Caco-2 (cell line): ENCODE measurements around the gene RUNX1. TPM values are rescaled to one million over a fixed set of nuclear protein-coding genes. Genes with fewer than 3 reads are reported as not detected.

Experiments used
- BruUV-seq: library from RNA; stranded (reverse); fragments of 400-500 nt; replicated peaks from 2 replicates; lab custom pipeline; 2021; lab: Mats Ljungman, UMichigan
- CTCF ChIA-PET: fragments of 300-600 bp; sonication (Branson Sonifier 250); formaldehyde crosslinking; loops from one replicate; lab custom pipeline; 2022; ENCODE audit warnings: antibody characterized with exemption; lab: Charles Lee
- POLR2A ChIA-PET: fragments of 300-600 bp; sonication (Branson Sonifier 250); formaldehyde crosslinking; loops from one replicate; lab custom pipeline; 2022; ENCODE audit warnings: antibody characterized with exemption; lab: Charles Lee
- DNase-seq, 2 experiments: peaks; one replicate each; pipeline versions ENCODE4 v3.0.0 to v3.0.0-alpha.2; 2020 to 2022
- H3K27me3 ChIP-seq: replicated peaks from 2 replicates; pipeline ENCODE4 v1.6.0; 2011; ENCODE audit warnings: low read length; ENCODE audit not compliant: control insufficient read depth, insufficient read depth
- H3K36me3 ChIP-seq: 2 replicates; pipeline ENCODE4 v1.5.1; 2011; ENCODE audit warnings: low read length; ENCODE audit not compliant: control insufficient read depth, insufficient read depth
- H3K4me1 ChIP-seq: fragments of 250-450 bp; sonication (Bioruptor Pico); 2 replicates; pipeline ENCODE4 v1.5.1; 2020; ENCODE audit warnings: mild to moderate bottlenecking
- H3K4me3 ChIP-seq: 2 replicates; pipeline ENCODE4 v1.5.1; 2011; ENCODE audit warnings: low read depth, mild to moderate bottlenecking, control low read depth, low read length
- H3K9me3 ChIP-seq: fragments of 250-450 bp; sonication (Bioruptor Pico); 2 replicates; pipeline ENCODE4 v1.5.1; 2020; ENCODE audit warnings: mild to moderate bottlenecking, moderate library complexity
- H3K27ac Mint-ChIP-seq: one replicate; pipeline ENCODE4 v1.8.0; 2022; ENCODE audit warnings: mixed read lengths; ENCODE audit not compliant: unreplicated experiment
- H3K27me3 Mint-ChIP-seq: one replicate; pipeline ENCODE4 v1.8.0; 2022; ENCODE audit warnings: mixed read lengths; ENCODE audit not compliant: insufficient read depth, unreplicated experiment
- H3K36me3 Mint-ChIP-seq: one replicate; pipeline ENCODE4 v1.8.0; 2022; ENCODE audit warnings: mild to moderate bottlenecking, mixed read lengths; ENCODE audit not compliant: insufficient read depth, unreplicated experiment
- H3K4me1 Mint-ChIP-seq: one replicate; pipeline ENCODE4 v1.8.0; 2022; ENCODE audit warnings: low read depth, mixed read lengths; ENCODE audit not compliant: unreplicated experiment
- H3K4me3 Mint-ChIP-seq: one replicate; pipeline ENCODE4 v1.8.0; 2022; ENCODE audit warnings: mild to moderate bottlenecking, moderate library complexity, mixed read lengths; ENCODE audit not compliant: unreplicated experiment
- H3K9me3 Mint-ChIP-seq: one replicate; pipeline ENCODE4 v1.8.0; 2022; ENCODE audit warnings: mixed read lengths; ENCODE audit not compliant: unreplicated experiment
- CTCF ChIP-seq, 2 experiments: fragments of 200-600 bp in 1 of 2; IDR thresholded peaks; 1 replicate in 1 of 2; 2 replicates in 1 of 2; pipeline versions ENCODE4 v1.5.1 to v1.8.0; 2011 to 2022; ENCODE audit warnings: antibody characterized with exemption in 1 of 2, control low read depth in 1 of 2, inconsistent platforms in 1 of 2, low read depth in 1 of 2, low read length in 1 of 2, mild to moderate bottlenecking in 1 of 2, moderate library complexity in 1 of 2; ENCODE audit not compliant: insufficient read depth in 1 of 2, severe bottlenecking in 1 of 2, unreplicated experiment in 1 of 2
- intact Hi-C: fragments of 100-400 bp; cut with micrococcal nuclease; formaldehyde crosslinking; loops from one replicate; pipeline ENCODE4 v1.10.0; 2022; ENCODE audit not compliant: unreplicated experiment
- total RNA-seq: library from RNA; stranded (reverse); gene quantifications from 2 replicates; pipeline ENCODE4 v1.2.3, GENCODE V29; 2022

RUNX1 gene
- total RNA-seq, 1 experiment from 2014 or later, result 11.7 TPM

- no TSS peak for BruUV-seq
- Mint-ChIP-seq H3K27ac (no peak overlapping the region), H3K4me1 (peaks cover 18% of the 10 kb centered on the region), H3K9me3 (no peaks in the 10 kb centered on the region), H3K36me3 (peaks cover 10% of the 10 kb centered on the region), H3K4me3 (no peak overlapping the region), H3K27me3 (no peaks in the 10 kb centered on the region)
- peaks cover 8% of the 10 kb centered on the region; the same call in 1 of the 2 replicates for H3K4me1 ChIP-seq
- POLR2A ChIA-PET, result no interaction called here
- H3K36me3 ChIP-seq, result no peaks in the 10 kb centered on the region
- intact Hi-C loops, result no loop called here
- H3K4me3 ChIP-seq, result no peak overlapping the region
- CTCF ChIA-PET, result no interaction called here
- DNase-seq, result no peak
- H3K9me3 ChIP-seq, result no peaks in the 10 kb centered on the region
- no peak for TF ChIP-seq CTCF (IDR thresholded peaks at IDR 0.05; ENCODE audit: insufficient read depth in 1 of 2, low read depth in 1 of 2, low read length in 1 of 2, severe bottlenecking in 1 of 2, unreplicated experiment in 1 of 2)
- no peaks in the 10 kb centered on the region for H3K27me3 ChIP-seq
These were observed 170.2 kb downstream of the RUNX1 start for GRCh38 chr21:34878940-34879339.

GRCh38 chr21:34878501-34878900 lies 170.6 kb downstream of the RUNX1 start:
- ChIA-PET POLR2A (no interaction called here), CTCF (no interaction called here)
- intact Hi-C loops, result no loop called here
- no peaks in the 10 kb centered on the region for H3K27me3 Mint-ChIP-seq
- Histone ChIP-seq H3K4me3 (no peak overlapping the region), H3K36me3 (no peaks in the 10 kb centered on the region), H3K4me1 (peaks cover 8% of the 10 kb centered on the region; the same call in 1 of the 2 replicates), H3K9me3 (no peaks in the 10 kb centered on the region), H3K27me3 (no peaks in the 10 kb centered on the region)
- no peak for TF ChIP-seq CTCF (IDR thresholded peaks at IDR 0.05; ENCODE audit: insufficient read depth in 1 of 2, low read depth in 1 of 2, low read length in 1 of 2, severe bottlenecking in 1 of 2, unreplicated experiment in 1 of 2)
- no TSS peak for BruUV-seq
- peaks cover 18% of the 10 kb centered on the region for H3K4me1 Mint-ChIP-seq
- H3K4me3 Mint-ChIP-seq, result no peak overlapping the region
- H3K9me3 Mint-ChIP-seq, result no peaks in the 10 kb centered on the region
- no peak for DNase-seq
- H3K36me3 Mint-ChIP-seq, result peaks cover 10% of the 10 kb centered on the region
- no peak overlapping the region for H3K27ac Mint-ChIP-seq

- DNase-seq, result peak in 1 of 2 experiments; percentile 15
- Mint-ChIP-seq H3K36me3 (peaks cover 10% of the 10 kb centered on the region), H3K4me3 (no peak overlapping the region), H3K4me1 (peaks cover 14% of the 10 kb centered on the region), H3K27ac (no peak overlapping the region), H3K27me3 (no peaks in the 10 kb centered on the region), H3K9me3 (no peaks in the 10 kb centered on the region)
- no TSS peak for BruUV-seq
- no peak for TF ChIP-seq CTCF (IDR thresholded peaks at IDR 0.05; ENCODE audit: insufficient read depth in 1 of 2, low read depth in 1 of 2, low read length in 1 of 2, severe bottlenecking in 1 of 2, unreplicated experiment in 1 of 2)
- no peaks in the 10 kb centered on the region for H3K27me3 ChIP-seq
- peaks cover 8% of the 10 kb centered on the region; the same call in 1 of the 2 replicates for H3K4me1 ChIP-seq
- H3K4me3 ChIP-seq, result no peak overlapping the region
- CTCF ChIA-PET, result interaction anchor here (1.0 kb wide), 1 partner anchor 132 kb away, joined by 3 read pairs; no protein-coding TSS in a partner anchor
- POLR2A ChIA-PET, result interaction anchor here (0.6 kb wide), 1 partner anchor 259 kb away, joined by 3 read pairs; no protein-coding TSS in a partner anchor
- intact Hi-C loops, result no loop called here
- H3K9me3 ChIP-seq, result no peaks in the 10 kb centered on the region
- H3K36me3 ChIP-seq, result no peaks in the 10 kb centered on the region
These were observed 171.5 kb downstream of the RUNX1 start for GRCh38 chr21:34877485-34878128.
